Fibroblast of villous mesenchyme (primary cell): ENCODE results near the gene ST8SIA6. TPM values are rescaled to one million over a fixed set of nuclear protein-coding genes. Genes with fewer than 3 reads are reported as not detected.

ENCODE experiments used
- DNase-seq: peaks from one replicate; pipeline ENCODE4 v3.0.0-alpha.2; 2010; ENCODE audit warnings: low read depth
- H3K4me3 ChIP-seq: 2 replicates; pipeline ENCODE4 v1.5.1; 2011; ENCODE audit warnings: low read depth, mild to moderate bottlenecking, low read length
- CTCF ChIP-seq: IDR thresholded peaks from 2 replicates; pipeline ENCODE4 v1.5.1; 2012; ENCODE audit warnings: low read depth, mild to moderate bottlenecking, low read length; ENCODE audit not compliant: insufficient read depth
- total RNA-seq: library from RNA; depleted of rRNA; stranded (reverse); fragments of >200 nt; gene quantifications from 2 replicates; pipeline ENCODE4 v1.2.3, GENCODE V29; 2012

The ST8SIA6 gene
- total RNA-seq, 1 donor = not detected

- H3K4me3 ChIP-seq = no peak overlapping the region
- DNase-seq = no peak
- no peak for TF ChIP-seq CTCF
These were observed 87.7 kb downstream of the ST8SIA6 start for GRCh38 chr10:17366705-17367104.

- no peak for TF ChIP-seq CTCF
- H3K4me3 ChIP-seq = no peak overlapping the region
These were observed 89.0 kb downstream of the ST8SIA6 start for GRCh38 chr10:17365402-17365801.

GRCh38 chr10:17358461-17358860, 95.9 kb downstream of the ST8SIA6 start:
- no peak for TF ChIP-seq CTCF
- DNase-seq = no peak
- H3K4me3 ChIP-seq = no peak overlapping the region

More at GRCh38 chr10:17365402-17365801, 89.0 kb downstream of the ST8SIA6 start:
- no peak for DNase-seq

- no peak overlapping the region for H3K4me3 ChIP-seq
- no peak for TF ChIP-seq CTCF
- DNase-seq = no peak
These were observed 96.6 kb downstream of the ST8SIA6 start for GRCh38 chr10:17357781-17358180.

- no peak for TF ChIP-seq CTCF
- no peak overlapping the region for H3K4me3 ChIP-seq
- DNase-seq = no peak
These were observed 97.6 kb downstream of the ST8SIA6 start for GRCh38 chr10:17356820-17357219.

- no peak overlapping the region for H3K4me3 ChIP-seq
- DNase-seq = no peak
- TF ChIP-seq CTCF = no peak
These were observed 99.6 kb downstream of the ST8SIA6 start for GRCh38 chr10:17354781-17355180.

- TF ChIP-seq CTCF = no peak
- no peak for DNase-seq
- no peak overlapping the region for H3K4me3 ChIP-seq
These were observed 100.7 kb downstream of the ST8SIA6 start for GRCh38 chr10:17353568-17354300.
